DOHH2 (cell line): ENCODE data around the gene LIPI.

Source experiments
- H3F3A ChIP-seq: fragments of 200-600 bp; sonication (generic), shearing (Covaris generic); 2 replicates; pipeline ENCODE4 v1.6.0; 2016; ENCODE audit warnings: antibody characterized with exemption, mild to moderate bottlenecking; ENCODE audit not compliant: control insufficient read depth, insufficient read depth
- H3K27ac ChIP-seq: fragments of 200-600 bp; sonication (generic); 2 replicates; pipeline ENCODE4 v1.5.1; 2014; ENCODE audit warnings: low read depth, mild to moderate bottlenecking, low read length, moderate library complexity
- H3K27me3 ChIP-seq: fragments of 200-600 bp; sonication (generic); 2 replicates; pipeline ENCODE4 v1.6.1; 2014; ENCODE audit warnings: mild to moderate bottlenecking, low read length, mixed read lengths; ENCODE audit not compliant: control insufficient read depth
- H3K36me3 ChIP-seq: fragments of 200-600 bp; sonication (generic); 2 replicates; pipeline ENCODE4 v1.6.1; 2014; ENCODE audit warnings: mild to moderate bottlenecking, low read length, moderate library complexity, mixed read lengths; ENCODE audit not compliant: control insufficient read depth
- H3K4me1 ChIP-seq: fragments of 200-600 bp; sonication (generic); 2 replicates; pipeline ENCODE4 v1.6.1; 2014; ENCODE audit warnings: mild to moderate bottlenecking, low read length, mixed read lengths; ENCODE audit not compliant: control insufficient read depth
- H3K4me2 ChIP-seq: fragments of 200-600 bp; sonication (generic); 2 replicates; pipeline ENCODE4 v1.6.0; 2014; ENCODE audit warnings: mild to moderate bottlenecking, low read length, moderate library complexity
- H3K4me3 ChIP-seq: fragments of 200-600 bp; sonication (generic); 2 replicates; pipeline ENCODE4 v1.5.1; 2014; ENCODE audit warnings: mild to moderate bottlenecking, low read length, mixed read lengths
- H3K79me2 ChIP-seq: fragments of 200-600 bp; sonication (generic); 2 replicates; pipeline ENCODE4 v1.6.1; 2014; ENCODE audit warnings: mild to moderate bottlenecking, low read length, mixed read lengths; ENCODE audit not compliant: control insufficient read depth
- H3K9me2 ChIP-seq: fragments of 200-600 bp; sonication (generic); replicated peaks from 2 replicates; pipeline ENCODE4 v1.6.1; 2014; ENCODE audit warnings: mild to moderate bottlenecking, low read length, mixed read lengths; ENCODE audit not compliant: control insufficient read depth
- H3K9me3 ChIP-seq: fragments of 200-600 bp; sonication (generic); 2 replicates; pipeline ENCODE4 v1.6.1; 2014; ENCODE audit warnings: antibody characterized with exemption, low read length, mixed read lengths; ENCODE audit not compliant: control insufficient read depth, insufficient read depth
- H4K20me1 ChIP-seq: fragments of 200-600 bp; sonication (generic); 2 replicates; pipeline ENCODE4 v1.6.0; 2014; ENCODE audit warnings: low read depth, mild to moderate bottlenecking, antibody characterized with exemption, low read length, moderate library complexity; ENCODE audit not compliant: control insufficient read depth, insufficient read depth
- EZH2phosphoT487 ChIP-seq: fragments of 200-600 bp; sonication (generic); IDR thresholded peaks from 2 replicates; pipeline ENCODE4 v1.6.1; 2017; ENCODE audit warnings: borderline replicate concordance, mild to moderate bottlenecking, antibody characterized with exemption, low read length, moderate library complexity, mixed read lengths
- TF ChIP-seq, protein P1 (sequence below): fragments of 200-600 bp; sonication (generic); IDR thresholded peaks from one replicate; pipeline ENCODE4 v1.5.1; 2014; ENCODE audit warnings: antibody characterized with exemption, mild to moderate bottlenecking, low read depth, low read length; ENCODE audit not compliant: poor library complexity, severe bottlenecking

Gene LIPI

GRCh38 chr21:14080040-14080763 is 130.6 kb downstream of the LIPI start:
- no peaks in the 10 kb centered on the region for H3K79me2 ChIP-seq
- TF ChIP-seq, protein P1, sequence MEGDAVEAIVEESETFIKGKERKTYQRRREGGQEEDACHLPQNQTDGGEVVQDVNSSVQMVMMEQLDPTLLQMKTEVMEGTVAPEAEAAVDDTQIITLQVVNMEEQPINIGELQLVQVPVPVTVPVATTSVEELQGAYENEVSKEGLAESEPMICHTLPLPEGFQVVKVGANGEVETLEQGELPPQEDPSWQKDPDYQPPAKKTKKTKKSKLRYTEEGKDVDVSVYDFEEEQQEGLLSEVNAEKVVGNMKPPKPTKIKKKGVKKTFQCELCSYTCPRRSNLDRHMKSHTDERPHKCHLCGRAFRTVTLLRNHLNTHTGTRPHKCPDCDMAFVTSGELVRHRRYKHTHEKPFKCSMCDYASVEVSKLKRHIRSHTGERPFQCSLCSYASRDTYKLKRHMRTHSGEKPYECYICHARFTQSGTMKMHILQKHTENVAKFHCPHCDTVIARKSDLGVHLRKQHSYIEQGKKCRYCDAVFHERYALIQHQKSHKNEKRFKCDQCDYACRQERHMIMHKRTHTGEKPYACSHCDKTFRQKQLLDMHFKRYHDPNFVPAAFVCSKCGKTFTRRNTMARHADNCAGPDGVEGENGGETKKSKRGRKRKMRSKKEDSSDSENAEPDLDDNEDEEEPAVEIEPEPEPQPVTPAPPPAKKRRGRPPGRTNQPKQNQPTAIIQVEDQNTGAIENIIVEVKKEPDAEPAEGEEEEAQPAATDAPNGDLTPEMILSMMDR, result no peak
- no peak for TF ChIP-seq EZH2phosphoT487
- H3K27me3 ChIP-seq, result no peaks in the 10 kb centered on the region
- H3K4me2 ChIP-seq, result no peak overlapping the region
- H3K4me1 ChIP-seq, result no peaks in the 10 kb centered on the region
- no peaks in the 10 kb centered on the region for H4K20me1 ChIP-seq
- H3K9me3 ChIP-seq, result no peaks in the 10 kb centered on the region
- H3K9me2 ChIP-seq, result no peaks in the 10 kb centered on the region
- H3K27ac ChIP-seq, result no peak overlapping the region
- no peak overlapping the region for H3K4me3 ChIP-seq
- H3K36me3 ChIP-seq, result no peaks in the 10 kb centered on the region; the same call in 1 of the 2 replicates
- H3F3A ChIP-seq, result no peaks in the 10 kb centered on the region

GRCh38 chr21:14078746-14079375 is 131.9 kb downstream of the LIPI start:
- Histone ChIP-seq H3K9me3 (peaks cover 4% of the 10 kb centered on the region; the same call in 1 of the 2 replicates), H3K36me3 (no peaks in the 10 kb centered on the region; the same call in 1 of the 2 replicates), H3K27me3 (no peaks in the 10 kb centered on the region), H3K27ac (no peak overlapping the region), H3K9me2 (no peaks in the 10 kb centered on the region), H3K4me2 (no peak overlapping the region), H4K20me1 (no peaks in the 10 kb centered on the region), H3K79me2 (no peaks in the 10 kb centered on the region), H3K4me3 (no peak overlapping the region), H3K4me1 (no peaks in the 10 kb centered on the region), H3F3A (no peaks in the 10 kb centered on the region)
- no peak for TF ChIP-seq EZH2phosphoT487
- TF ChIP-seq, protein P1, result no peak

GRCh38 chr21:14076143-14076806 is 134.5 kb downstream of the LIPI start:
- peaks cover 2% of the 10 kb centered on the region; the same call in 1 of the 2 replicates for H3K36me3 ChIP-seq
- no peak overlapping the region for H3K4me3 ChIP-seq
- peaks cover 18% of the 10 kb centered on the region; the same call in 1 of the 2 replicates for H3K9me3 ChIP-seq
- H4K20me1 ChIP-seq, result no peaks in the 10 kb centered on the region
- H3K4me2 ChIP-seq, result no peak overlapping the region
- no peaks in the 10 kb centered on the region for H3F3A ChIP-seq
- no peaks in the 10 kb centered on the region for H3K79me2 ChIP-seq
- H3K9me2 ChIP-seq, result no peaks in the 10 kb centered on the region
- no peak overlapping the region for H3K27ac ChIP-seq
- no peaks in the 10 kb centered on the region for H3K27me3 ChIP-seq
- H3K4me1 ChIP-seq, result no peaks in the 10 kb centered on the region
- no peak for TF ChIP-seq EZH2phosphoT487
- TF ChIP-seq, protein P1, result no peak
